ENCODE results near the gene LDLRAD2. TPM values are rescaled to one million over a fixed set of nuclear protein-coding genes. Genes with fewer than 3 reads are reported as not detected.
A peak's percentile ranks its signal among the peaks of the same experiment; 100 is the strongest.

The LDLRAD2 gene
- total and polyA plus RNA-seq, 10 of the 15 experiments (the other 5 are each of a cell fraction or from before 2014, with no cell fraction given), result 0.04 to 0.23 (median 0.11) TPM; not detected in 7

- RAD21 ChIA-PET (ENCODE audit: unreplicated experiment), result no interaction called here
- intact Hi-C loops (cut with micrococcal nuclease; ENCODE audit: unreplicated experiment), result no loop called here
- WGBS (ENCODE audit: insufficient coverage, insufficient replicate concordance, low lambda C conversion rate, missing lambda C conversion rate), result 52% methylated on average over 13 of the region's 13 CpGs
Measured at GRCh38 chr1:21840981-21841380, 28.9 kb downstream of the LDLRAD2 start.

DNA sequence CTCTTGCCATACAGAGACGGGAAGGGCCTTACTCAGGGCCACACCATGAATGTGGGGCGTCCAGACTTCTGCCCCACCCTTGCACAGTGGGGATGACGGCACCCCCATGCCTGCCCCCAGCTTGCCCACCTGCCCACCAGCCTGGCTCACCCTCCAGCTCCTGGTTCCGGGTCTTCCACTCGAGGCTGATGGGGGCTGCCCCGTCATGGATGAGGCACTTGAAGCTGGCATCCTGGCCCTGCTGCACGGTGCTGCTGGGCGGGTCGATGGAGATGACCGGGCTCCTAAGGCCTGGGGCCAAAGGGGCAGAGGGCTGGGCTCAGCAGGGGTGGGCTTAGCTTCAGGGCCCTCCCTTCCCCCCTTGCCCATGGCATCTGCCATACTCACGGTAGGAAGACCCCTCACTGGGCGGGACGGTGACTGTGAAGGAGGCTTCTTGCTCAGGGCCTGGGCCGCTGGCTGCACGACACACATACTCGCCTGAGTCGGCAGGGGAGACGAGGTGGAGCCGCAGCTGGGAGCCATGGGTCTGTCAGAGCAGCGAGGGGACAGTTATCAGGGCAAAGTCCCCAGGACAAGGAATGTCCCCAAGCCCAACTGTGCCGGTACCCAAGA lies 29.9 kb downstream of the LDLRAD2 start:
- CTCF ChIA-PET, result interaction anchor here (0.8 kb wide), 1 partner anchor 40 kb away, joined by 3 read pairs; no protein-coding TSS in a partner anchor
- no peak overlapping the region for H2AFZ ChIP-seq (ENCODE audit: control insufficient read depth, low read depth, low read length)
- H3K4me1 ChIP-seq (ENCODE audit: control insufficient read depth, insufficient read depth, low read length), result no peaks in the 10 kb centered on the region
- in situ Hi-C loops (cut with MboI) (no loop called here), intact Hi-C loops (cut with micrococcal nuclease; ENCODE audit: unreplicated experiment) (no loop called here)
- no TSS peak for BruUV-seq (replicated peaks)
- ATAC-seq (no peak), DNase-seq (ENCODE audit: low read depth, low spot score) (no peak), FAIRE-seq (no peak)
- no peak overlapping the region for H3K4me3 ChIP-seq
- 43% methylated on average over 21 of the region's 21 CpGs for WGBS (ENCODE audit: insufficient coverage, insufficient replicate concordance, low lambda C conversion rate, missing lambda C conversion rate)
- H3K27me3 ChIP-seq (replicated peaks in 1 of 2; ENCODE audit: control insufficient read depth in 2 of 2, insufficient read depth in 2 of 2, low read length in 1 of 2), result no peaks in the 10 kb centered on the region
- H3K36me3 ChIP-seq (ENCODE audit: control insufficient read depth in 2 of 2, insufficient read depth in 2 of 2, low read length in 1 of 2), result no peaks in the 10 kb centered on the region
- H3K9me3 ChIP-seq (replicated peaks; ENCODE audit: control insufficient read depth, insufficient read depth, low read length), result no peaks in the 10 kb centered on the region
- SMC1A ChIA-PET (ENCODE audit: uncharacterized antibody, unreplicated experiment), result no interaction called here
- no peaks in the 10 kb centered on the region for H3K79me2 ChIP-seq (ENCODE audit: control insufficient read depth, insufficient read depth, low read length)
- no peaks in the 10 kb centered on the region for H4K20me1 ChIP-seq (ENCODE audit: control insufficient read depth, insufficient read depth)
- H3K27ac ChIP-seq (ENCODE audit: control insufficient read depth, insufficient read depth), result no peak overlapping the region
- RAD21 ChIA-PET (ENCODE audit: unreplicated experiment), result no interaction called here
- POLR2A ChIA-PET, result no interaction called here
- H3K4me2 ChIP-seq (ENCODE audit: control insufficient read depth, insufficient read depth), result no peak overlapping the region
- no peak overlapping the region for H3K9ac ChIP-seq (ENCODE audit: control insufficient read depth, insufficient read depth, low read length)
- TF ChIP-seq, protein P1, sequence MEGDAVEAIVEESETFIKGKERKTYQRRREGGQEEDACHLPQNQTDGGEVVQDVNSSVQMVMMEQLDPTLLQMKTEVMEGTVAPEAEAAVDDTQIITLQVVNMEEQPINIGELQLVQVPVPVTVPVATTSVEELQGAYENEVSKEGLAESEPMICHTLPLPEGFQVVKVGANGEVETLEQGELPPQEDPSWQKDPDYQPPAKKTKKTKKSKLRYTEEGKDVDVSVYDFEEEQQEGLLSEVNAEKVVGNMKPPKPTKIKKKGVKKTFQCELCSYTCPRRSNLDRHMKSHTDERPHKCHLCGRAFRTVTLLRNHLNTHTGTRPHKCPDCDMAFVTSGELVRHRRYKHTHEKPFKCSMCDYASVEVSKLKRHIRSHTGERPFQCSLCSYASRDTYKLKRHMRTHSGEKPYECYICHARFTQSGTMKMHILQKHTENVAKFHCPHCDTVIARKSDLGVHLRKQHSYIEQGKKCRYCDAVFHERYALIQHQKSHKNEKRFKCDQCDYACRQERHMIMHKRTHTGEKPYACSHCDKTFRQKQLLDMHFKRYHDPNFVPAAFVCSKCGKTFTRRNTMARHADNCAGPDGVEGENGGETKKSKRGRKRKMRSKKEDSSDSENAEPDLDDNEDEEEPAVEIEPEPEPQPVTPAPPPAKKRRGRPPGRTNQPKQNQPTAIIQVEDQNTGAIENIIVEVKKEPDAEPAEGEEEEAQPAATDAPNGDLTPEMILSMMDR (IDR thresholded peaks at IDR 0.05 in 2 of 3, conservative IDR thresholded peaks at IDR 0.05 in 1 of 3; ENCODE audit: control insufficient read depth in 2 of 3, extremely low read depth in 1 of 3, insufficient read depth in 1 of 3, low read depth in 3 of 3, low read length in 3 of 3), result no peak
- TF ChIP-seq E2F4 (IDR thresholded peaks at IDR 0.05; ENCODE audit: low read depth, low read length), result no peak
- no peak for TF ChIP-seq MYB (IDR thresholded peaks at IDR 0.05; ENCODE audit: borderline replicate concordance, low read depth, low read length)
- no peak for TF ChIP-seq ZNF207 (IDR thresholded peaks at IDR 0.05; ENCODE audit: borderline replicate concordance)
- no peak for TF ChIP-seq NR2C1 (IDR thresholded peaks at IDR 0.05)
- no peak for TF ChIP-seq SP1 (IDR thresholded peaks at IDR 0.05; ENCODE audit: low read depth, low read length)
- TF ChIP-seq PAX8 (IDR thresholded peaks at IDR 0.05), result no peak
- TF ChIP-seq HDAC6 (IDR thresholded peaks at IDR 0.05; ENCODE audit: unreplicated experiment), result no peak
- no peak for TF ChIP-seq HDAC2 (IDR thresholded peaks at IDR 0.05)

More at GRCh38 chr1:21840981-21841380, 28.9 kb downstream of the LDLRAD2 start:
- Histone ChIP-seq H2AFZ (ENCODE audit: control insufficient read depth, low read depth, low read length) (no peak overlapping the region), H3K4me3 (no peak overlapping the region), H4K20me1 (ENCODE audit: control insufficient read depth, insufficient read depth) (no peaks in the 10 kb centered on the region), H3K36me3 (ENCODE audit: control insufficient read depth in 2 of 2, insufficient read depth in 2 of 2, low read length in 1 of 2) (no peaks in the 10 kb centered on the region), H3K79me2 (ENCODE audit: control insufficient read depth, insufficient read depth, low read length) (no peaks in the 10 kb centered on the region), H3K27me3 (replicated peaks in 1 of 2; ENCODE audit: control insufficient read depth in 2 of 2, insufficient read depth in 2 of 2, low read length in 1 of 2) (no peaks in the 10 kb centered on the region), H3K9me3 (replicated peaks; ENCODE audit: control insufficient read depth, insufficient read depth, low read length) (no peaks in the 10 kb centered on the region), H3K4me1 (ENCODE audit: control insufficient read depth, insufficient read depth, low read length) (no peaks in the 10 kb centered on the region), H3K27ac (ENCODE audit: control insufficient read depth, insufficient read depth) (no peak overlapping the region), H3K9ac (ENCODE audit: control insufficient read depth, insufficient read depth, low read length) (no peak overlapping the region), H3K4me2 (ENCODE audit: control insufficient read depth, insufficient read depth) (no peak overlapping the region)
- CTCF ChIA-PET, result interaction anchor here (0.7 to 0.8 kb wide), 2 partner anchors 41 to 183 kb away, joined by 3 read pairs; no protein-coding TSS in a partner anchor
- TF ChIP-seq PML (IDR thresholded peaks at IDR 0.05; ENCODE audit: low read length) (no peak), FOXK2 (IDR thresholded peaks at IDR 0.05) (no peak), ZZZ3 (IDR thresholded peaks at IDR 0.05; ENCODE audit: control insufficient read depth, insufficient read length, low read depth) (no peak)
- TF ChIP-seq, protein P2, sequence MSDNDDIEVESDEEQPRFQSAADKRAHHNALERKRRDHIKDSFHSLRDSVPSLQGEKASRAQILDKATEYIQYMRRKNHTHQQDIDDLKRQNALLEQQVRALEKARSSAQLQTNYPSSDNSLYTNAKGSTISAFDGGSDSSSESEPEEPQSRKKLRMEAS (IDR thresholded peaks at IDR 0.05; ENCODE audit: low read depth, low read length), result no peak
- no TSS peak for BruUV-seq (replicated peaks)
- SMC1A ChIA-PET (ENCODE audit: uncharacterized antibody, unreplicated experiment), result no interaction called here
- in situ Hi-C loops (cut with MboI), result no loop called here
- FAIRE-seq (no peak), DNase-seq (ENCODE audit: low read depth, low spot score) (no peak), ATAC-seq (peak; percentile 23; the same call in 1 of the 3 replicates)
- POLR2A ChIA-PET, result no interaction called here

Data from GM12878 (cell line).